Activated CD4-positive, CD25-positive, alpha-beta regulatory T cell treated with anti-CD3 and anti-CD28 coated beads, Interleukin-2, amount 50 U/mL, for 24 hours (primary cell): ENCODE results near the gene SETD2.

Experiments
- ATAC-seq, 2 donors: fragments of 150-1000 bp; cut with Tn5 transposase; one replicate each; pipeline ENCODE4 v1.10.0; 2021; ENCODE audit warnings: mild to moderate bottlenecking in 1 of 2, moderate library complexity in 1 of 2

The SETD2 gene

DNA sequence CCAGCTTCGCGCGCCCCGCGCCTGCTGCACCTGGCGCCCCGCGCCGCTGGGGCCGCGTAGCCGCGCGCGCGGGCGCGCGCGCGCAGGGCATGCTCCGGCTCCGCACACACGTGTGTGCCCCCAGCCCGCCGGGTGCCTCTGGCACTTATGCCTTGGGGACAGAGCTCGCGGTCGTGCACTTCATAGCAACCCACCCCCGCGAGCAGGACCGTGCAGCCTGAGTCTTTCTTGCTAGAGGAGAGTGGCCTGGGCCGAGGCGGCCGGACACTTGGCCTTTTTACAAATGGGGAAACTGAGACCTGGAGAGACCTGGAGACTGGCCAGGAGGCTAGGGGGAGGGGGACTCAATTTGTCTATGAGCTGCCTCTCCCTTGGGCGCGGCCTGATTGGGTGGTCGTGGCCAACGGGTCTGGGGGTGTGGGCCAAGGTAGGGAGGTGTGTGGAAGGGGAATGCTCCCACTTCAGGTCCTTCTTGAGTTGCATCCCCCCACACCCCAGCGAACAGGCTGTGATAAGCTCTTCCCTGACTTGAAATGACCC is 183.9 kb downstream of the SETD2 start:
- peak; percentile 4 to 5 for ATAC-seq

DNA sequence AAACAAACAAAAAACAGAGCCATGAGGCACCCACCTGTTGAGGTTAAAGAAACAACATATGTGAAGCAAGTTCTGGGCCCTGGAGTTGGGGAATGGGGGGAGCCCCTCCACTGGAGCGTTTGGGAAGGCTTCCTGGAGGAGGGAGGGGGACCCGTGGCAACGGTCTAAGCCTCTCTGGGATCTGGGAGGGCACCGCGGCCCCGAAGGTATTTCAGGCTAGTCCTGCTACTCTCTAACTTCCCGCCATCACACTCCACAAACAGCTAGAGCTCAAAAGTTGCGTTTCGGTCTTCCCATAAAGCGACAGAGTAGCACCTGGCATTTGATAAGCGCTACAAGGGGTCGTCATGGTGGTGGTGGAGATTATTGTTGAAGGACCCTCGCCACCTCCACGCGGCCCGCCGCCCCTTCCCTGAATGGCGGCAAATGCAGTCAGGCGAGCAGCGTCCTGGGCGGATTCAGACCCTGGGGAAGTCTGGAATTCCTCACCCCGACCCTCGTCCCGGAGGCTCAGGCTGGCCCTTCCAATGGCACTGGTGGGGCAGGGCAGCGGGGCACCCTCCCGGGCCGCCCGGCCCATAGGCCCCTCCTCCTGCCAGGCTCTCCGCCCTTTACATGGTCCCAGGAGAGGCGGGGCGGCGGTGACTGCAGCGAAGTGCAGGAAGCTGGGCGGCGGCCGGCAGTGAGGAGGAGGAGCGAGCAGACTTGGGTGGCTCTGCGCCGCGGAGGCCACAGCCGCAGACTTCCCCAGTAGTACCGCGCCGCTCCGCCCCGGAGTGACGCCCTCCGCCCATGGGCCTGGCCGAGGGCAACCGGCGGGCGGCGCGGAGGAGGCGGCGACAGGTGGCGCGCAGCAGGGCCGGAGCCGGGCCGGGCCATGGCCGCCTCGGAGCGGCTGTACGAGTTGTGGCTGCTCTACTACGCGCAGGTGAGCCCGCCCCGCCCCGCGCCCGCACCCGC is 184.6 kb downstream of the SETD2 start, which contains the start of gene NBEAL2:
TSS of gene NBEAL2 (plus strand) at position 682 of the 960 bp plus-strand sequence. CDS start at position 878, 196 bp downstream.
- peak; percentile 83 to 86 for ATAC-seq

DNA sequence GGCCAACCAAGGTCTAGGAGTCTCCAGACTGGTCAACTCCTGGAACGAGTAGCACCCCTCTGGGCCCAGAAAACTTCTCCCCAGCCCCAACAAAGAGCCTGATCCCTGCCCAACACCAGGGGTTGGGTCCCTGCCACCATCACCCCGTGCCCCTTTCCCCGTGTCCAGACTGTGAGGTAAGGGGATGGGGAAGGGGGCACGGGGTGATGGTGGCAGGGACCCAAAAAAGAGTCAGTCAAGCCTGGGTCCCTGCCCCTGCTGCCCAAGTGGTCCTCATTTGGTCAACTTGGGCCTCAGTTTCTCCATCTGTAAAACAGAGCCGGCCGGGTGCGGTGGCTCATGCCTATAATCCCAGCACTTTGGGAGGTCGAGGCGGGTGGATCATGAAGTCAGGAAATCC is 185.5 kb downstream of the SETD2 start:
- ATAC-seq: no peak

DNA sequence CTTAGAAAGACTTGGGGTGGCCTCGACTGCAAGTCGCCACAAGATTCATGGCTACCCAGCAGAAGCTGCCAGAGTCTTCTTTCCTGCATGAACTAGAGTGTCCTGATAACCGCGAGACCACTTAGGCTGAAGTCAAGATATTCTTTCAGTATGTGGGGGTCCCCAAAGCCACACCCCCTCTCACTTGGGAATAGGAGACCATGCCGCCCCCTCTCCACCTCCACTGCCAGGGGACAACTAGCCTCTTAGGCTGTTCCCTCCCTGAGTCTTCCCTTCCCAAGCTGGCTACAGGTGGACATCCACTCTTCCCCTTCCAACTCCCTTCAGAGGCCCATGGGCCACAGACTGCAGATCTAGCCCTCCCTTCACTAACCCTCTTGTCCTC is 186.1 kb downstream of the SETD2 start:
- ATAC-seq: no peak

DNA sequence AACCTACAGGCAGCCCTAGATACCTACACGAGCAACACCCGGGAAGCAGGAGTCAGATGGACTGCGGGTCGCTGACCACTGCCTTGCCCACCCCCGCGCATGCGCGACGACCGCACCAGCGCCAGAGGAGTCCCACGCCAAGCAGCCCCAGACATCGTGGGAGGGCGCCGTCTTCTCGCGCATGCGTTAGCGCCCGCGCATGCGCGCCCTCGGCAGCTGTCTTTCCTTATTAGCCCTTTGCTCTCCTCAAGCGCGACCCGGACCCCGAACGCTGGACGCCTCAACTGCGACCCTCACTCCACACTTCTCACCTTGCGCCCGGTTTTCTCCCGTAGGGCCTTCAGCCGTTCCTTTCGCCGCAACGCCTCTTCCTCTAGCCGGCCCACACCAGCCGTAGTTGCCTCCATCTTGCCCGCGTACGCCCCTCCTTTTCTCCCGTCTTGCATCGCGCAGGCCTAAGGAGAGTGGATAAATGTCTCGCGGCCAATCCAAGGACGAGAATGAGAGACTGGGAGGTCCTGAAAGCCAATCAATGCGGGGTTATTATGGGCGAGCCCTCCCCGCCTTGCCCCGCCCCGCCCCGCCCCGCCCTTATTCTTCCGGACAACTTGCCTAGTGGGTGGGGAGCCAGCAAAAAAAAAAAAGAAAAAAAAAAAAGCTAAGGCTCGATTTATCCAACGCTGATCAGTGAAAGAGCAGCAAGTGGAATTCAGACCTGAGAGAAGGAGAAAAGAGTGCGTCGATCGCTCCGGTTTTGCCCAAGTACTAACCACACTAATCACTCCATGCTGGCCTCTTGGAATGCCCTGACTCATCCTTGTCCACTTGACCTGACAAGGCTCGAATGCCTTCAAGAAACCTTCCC is 187.4 kb downstream of the SETD2 start, which contains the start of gene CCDC12:
TSS of gene CCDC12 (minus strand) at position 420 of the 865 bp plus-strand sequence. CDS start at position 407, 13 bp downstream.
- peak; percentile 79 to 81 for ATAC-seq

DNA sequence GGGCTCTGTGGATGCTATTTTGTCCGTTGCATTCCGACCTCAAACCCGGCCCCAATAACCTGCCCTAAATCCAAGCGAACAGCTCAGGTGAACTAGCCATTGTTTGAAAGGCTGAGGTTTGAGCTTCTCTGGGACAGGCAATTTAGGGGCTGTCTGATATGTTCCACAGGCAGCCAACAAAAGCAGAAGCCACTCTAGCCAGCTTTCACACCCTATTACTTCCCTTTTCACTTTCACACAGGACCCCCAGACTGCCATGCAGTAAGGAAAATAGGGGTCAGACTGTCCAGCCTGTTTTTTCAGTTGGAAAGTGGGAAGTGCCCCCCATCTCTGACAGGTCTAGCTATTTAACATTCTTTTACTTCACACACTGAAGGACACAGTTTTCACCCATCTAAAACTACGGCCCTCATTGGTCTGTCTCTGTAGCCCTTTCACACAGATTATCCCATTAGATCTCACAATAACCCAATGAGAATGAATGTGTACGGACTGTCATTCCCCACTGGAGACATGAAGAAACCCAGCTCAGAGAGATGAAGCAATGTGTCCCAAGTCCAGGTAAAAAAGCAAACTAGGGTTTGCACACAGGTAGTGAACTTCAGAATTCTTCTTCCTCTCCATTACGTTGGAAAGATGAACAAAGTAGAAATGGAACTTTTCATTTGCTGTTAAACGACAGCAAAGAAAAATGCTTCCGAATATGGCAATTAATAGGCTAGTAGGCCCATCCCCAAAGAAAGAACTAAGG is 189.3 kb downstream of the SETD2 start:
- no peak for ATAC-seq

DNA sequence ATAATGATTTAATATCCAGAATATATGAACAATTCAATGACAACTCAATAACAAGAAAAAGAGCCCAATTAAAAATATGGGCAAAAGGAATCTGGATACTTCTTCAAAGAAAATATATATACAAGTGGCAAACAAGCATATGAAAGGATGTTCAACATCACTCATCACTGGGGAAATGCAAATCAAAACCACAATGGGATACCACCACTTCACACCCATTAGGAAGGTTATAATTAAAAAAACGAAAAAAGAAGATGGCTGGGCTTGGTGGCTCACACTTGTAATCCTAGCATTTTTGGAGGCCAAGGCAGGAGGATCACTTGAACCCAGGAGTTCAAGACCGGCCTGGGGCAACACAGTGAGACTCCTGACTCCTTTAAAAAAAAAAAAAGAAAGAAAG is 191.5 kb downstream of the SETD2 start:
- ATAC-seq: no peak

DNA sequence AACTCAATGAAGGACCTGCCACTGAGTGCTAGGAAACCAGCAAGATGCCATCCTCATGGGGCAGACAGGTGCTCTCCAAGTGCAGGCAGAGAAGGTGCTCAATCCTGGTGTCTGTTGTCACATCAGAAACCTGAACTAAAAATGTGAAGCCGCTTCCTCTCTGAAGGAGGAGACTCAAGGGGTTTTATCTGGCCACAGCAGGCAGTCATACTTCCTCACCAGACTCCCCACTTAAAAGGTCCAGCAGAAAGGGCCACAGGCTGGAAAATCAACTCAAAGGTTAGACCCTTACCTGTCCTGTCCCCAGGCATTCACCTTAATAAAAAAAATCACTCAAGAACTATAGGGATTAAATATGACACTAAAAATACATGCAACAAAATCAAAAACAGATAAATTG is 192.2 kb downstream of the SETD2 start:
- ATAC-seq: no peak

DNA sequence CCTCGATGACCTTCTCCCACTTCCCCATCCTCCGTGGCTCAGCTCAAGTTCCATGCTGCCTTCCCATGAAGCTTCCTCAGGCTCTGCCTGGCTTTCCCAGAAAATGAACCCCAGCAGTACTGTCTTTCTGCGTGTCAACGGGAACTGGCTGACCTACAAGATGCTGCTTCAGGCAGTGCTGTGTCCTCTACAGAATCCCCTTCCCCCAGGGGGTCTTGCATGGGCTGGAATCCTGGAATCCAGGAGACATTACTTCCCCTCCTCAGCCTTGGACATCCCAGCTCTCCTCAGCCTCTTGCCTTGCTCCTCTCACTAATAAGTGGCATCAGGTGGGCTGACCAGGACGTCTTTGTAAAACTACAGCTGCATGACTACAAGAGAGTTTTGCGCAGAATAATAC is 192.8 kb downstream of the SETD2 start:
- no peak for ATAC-seq

DNA sequence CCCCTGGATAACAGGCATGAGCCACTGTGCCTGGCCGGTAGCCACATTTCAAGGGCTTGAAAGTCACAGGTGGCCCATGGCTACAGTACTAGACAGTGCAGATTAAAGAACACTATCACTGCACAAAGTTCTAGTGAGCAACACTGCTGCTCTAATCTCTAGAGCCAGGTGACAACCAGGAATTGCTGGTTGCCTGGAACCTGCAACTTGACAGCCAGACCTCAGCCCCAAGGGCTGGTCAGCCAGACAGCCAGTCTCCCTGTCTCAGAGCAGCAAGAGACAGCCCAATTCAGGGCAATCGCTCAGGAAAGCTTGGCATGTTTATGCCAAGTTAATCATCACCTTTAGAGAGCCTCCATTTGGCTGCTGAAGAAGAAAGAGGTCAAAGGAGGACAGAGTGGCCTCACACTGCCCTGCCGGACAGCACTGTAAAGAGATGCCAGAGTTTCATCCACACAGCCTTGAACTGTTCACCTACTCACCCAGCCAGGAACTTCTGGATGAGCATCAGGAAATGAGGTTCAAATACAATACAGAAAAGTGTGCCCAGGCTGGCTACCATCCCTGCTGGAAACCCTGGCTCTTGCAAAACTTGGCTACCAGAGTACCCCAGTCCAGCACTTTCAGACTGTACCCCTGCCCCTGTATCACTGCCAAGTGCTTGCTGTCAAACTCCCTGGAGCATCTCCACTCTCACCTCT is 193.4 kb downstream of the SETD2 start:
- ATAC-seq: no peak

DNA sequence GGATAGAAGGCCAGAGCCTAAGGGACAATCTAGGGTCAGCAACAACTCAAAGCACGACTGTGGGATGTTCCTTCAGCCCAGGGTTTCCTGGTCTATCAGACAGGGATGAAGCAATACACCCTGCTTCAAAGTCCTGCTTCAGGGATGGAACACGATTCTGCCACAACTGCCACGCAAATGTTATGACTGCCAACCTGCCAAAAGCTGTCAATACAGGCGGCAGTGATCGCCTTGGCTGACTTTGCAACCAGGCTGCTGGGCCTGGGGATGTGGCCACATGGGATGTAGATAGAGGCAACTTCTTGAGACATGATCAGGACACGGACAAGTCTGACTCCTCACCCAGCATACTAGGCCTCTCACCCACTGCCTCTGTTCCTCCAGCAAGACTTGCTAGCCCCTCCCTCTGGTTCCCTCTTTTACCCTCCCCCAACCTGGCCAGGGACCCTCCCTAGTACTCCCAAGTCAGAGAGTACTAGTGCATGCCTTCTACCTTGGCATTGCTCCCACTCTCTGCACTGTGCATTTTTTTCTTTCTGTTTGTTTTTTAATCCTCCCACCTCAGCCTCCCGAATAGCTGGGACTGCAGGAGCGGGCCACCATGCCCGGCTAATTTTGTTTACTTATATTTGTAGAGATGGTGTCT is 195.0 kb downstream of the SETD2 start:
- no peak for ATAC-seq

DNA sequence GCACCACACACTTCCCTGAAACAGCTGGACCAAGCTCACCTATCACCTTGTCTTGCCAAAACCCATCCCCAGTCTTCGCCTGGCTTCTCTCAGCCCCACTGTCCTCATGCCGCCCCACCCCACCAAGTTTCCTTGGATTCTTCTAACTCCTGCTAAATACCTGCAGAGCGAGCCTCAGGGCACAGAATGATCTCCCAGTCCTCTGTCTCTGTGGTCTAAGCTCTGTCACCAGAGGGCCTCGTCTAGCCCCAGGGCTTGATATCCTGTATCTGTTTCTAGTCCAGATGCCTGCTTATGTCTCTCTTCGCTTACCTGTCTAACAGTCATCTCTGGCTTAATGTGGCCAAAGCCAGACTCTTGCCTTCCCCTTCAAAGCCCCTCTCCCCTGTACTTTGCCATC is 197.1 kb downstream of the SETD2 start:
- ATAC-seq: peak in 1 of 2 donors; percentile 48
